Stimulated activated CD8-positive, alpha-beta memory T cell treated with anti-CD3 and anti-CD28 coated beads, Interleukin-15, amount 100 ng/mL, for 1 hour (primary cell): ENCODE measurements around the gene PRND.
"Not testable (repeated sequence)": the region's sequence is repeated elsewhere in the genome, so short reads cannot be mapped to it uniquely, and the experiment has no call there.

Experiments
- DNase-seq: peaks from one replicate; pipeline ENCODE4 v3.0.0-alpha.2; 2020; ENCODE audit warnings: low read depth

The PRND gene

DNA sequence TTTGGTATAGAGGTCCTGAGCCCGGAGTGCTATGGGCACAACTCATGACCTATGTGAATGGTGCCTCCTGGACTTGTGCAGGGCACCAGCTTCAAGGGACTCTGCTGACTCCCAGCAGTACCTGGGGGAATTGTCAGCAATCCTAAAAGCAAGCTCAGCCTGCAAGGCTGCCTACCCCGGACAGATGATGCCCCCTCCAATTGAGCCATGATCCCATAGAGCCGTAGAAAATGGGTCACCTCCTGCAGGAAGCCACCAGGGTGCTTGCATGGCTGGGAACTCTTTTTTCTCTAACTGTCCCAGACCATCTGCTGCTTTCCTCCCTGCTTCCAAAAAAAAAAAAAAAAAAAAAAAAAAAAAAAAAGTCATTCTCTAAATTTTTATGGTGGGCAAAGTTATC lies 12.9 kb upstream of the PRND start:
- no peak for DNase-seq

DNA sequence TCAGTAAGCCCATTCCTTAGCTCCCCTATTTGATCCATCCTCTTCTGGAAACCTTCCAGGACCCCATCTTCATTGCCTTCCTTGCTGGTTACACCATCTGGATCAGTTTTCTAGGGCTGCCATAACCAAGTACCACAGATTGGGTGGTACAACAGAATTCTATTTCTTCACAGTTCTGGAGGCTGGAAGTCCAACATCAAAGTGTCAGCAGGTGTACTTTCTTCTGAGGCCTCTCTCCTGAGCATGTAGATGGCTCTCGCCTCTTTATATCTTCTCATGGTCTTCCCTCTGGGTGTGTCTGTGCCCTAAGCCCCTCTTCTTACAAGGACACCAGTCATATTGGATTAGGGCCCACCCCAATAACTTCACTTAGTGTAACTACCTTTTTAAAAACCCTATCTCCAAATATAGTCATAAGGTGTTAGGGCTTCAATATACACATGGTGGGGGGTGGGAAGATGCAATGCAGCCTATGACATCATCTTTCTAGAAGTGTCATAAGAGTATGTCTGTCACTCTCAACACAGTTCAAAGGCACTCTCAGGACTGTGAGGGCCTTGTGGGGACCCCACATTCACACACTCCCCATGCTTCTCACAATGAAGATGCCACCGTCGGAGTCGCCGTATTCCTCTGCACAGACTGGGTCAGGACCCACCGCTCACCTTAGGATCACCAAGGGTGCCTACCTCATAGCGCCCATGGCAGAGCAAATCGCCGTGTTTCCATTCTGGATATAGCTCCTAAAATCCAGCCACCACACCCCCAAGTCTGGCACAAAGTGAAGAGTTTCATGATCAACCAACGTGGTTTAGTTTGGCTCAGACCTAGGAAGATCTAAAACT lies 12.2 kb upstream of the PRND start:
- no peak for DNase-seq

GRCh38 chr20:4710106-4710475 lies 11.6 kb upstream of the PRND start:
- DNase-seq = no peak

DNA sequence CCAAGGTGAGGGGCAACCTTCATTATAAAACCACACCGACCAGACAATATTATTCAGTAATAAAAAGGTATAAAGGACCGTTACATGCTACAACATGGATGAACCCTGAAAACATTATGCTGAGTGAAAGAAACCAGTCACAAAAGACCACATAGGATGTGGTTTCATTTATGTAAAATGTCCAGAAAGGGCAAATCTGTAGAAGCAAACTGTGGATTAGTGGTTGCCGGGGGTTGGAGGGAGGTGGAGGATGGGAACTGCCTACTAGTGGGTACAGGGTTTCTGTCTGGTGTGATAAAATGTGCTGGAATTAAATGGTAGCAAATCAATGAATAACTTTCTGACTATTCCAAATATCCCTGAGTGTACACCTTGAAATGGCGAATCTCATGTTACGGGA lies 10.2 kb upstream of the PRND start:
- DNase-seq = no peak

- no peak for DNase-seq
Measured at GRCh38 chr20:4713401-4713800, 8.3 kb upstream of the PRND start.

- DNase-seq = no peak
Measured at GRCh38 chr20:4714818-4715217, 6.9 kb upstream of the PRND start.

DNA sequence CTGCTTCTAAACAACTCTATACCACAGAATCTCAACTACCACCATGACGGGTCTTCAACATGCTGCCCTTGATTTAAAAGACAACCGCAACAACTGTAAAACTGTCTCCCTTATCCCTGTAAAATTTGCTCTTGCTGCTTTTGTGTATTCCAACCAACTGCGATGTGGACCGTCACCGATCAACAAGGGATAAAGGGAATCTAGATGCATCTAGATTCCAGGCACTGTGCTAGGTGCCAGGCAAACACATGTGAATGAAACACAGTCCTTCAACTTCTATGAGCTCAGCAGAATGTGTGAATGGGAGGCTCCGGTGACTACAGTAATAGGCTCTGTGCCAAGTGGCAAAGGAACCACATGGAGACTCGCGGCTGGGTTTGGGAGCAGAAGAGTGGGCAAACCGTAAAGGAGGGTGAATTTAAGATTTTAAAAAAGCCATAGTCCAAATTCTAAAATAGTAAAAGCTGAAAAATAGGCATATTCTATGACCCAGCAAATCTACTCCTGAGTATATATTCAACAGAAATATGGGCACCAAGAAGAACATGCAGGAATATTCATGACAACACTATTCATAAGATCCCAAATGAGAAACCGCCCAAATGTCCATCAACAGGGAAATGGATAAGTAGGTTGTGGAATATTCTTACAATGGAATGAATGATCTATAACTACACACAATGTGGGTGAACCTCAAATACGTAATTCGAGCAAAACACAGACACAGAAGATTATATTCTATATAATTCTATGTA lies 3.7 kb upstream of the PRND start:
- no peak for DNase-seq

- DNase-seq = no peak
Measured at GRCh38 chr20:4719190-4719589, 2.5 kb upstream of the PRND start.

DNA sequence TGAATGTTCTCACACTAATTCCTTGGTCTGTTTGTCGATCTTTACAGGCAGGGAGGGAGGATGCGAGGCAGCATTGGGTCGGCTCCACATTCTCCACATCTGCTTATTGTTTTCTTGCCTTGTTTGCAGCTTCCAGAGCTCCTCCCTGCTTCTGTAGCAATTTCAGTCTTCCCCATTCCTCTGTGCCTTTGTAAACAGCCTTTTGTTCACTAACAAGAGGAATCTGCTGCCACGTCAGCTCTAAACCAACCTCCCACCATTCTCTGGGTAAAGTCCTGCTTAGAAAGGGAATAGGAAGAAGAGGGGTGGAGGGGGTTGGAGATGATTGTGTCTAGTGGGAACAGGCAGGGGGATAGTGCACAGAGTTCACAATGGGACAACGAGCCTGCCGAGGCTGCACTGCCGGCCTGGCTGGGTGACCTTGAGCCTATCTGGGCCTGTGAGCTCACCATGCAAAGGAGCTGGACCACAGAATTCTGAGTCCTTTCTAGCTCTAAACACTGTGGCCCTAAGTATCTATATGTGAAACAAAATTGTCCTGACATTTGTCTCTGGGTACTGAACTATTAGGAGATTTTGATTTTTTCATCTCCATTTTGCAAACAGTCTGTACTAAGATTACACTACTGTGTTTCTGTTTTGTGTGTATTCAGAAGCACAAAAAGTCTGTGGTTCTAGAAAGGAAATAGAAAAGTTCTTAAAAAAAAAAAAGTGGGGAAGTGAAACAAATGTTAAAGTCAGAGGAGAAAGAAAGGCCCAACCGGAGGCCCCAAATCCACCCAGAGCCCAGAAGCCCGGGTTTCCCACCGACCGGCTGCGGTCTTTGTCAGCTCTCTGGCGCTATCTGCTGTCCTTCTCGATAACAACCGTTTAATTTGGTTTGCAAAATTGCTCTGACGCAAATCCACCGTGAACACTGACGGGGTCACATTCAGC lies 1.4 kb upstream of the PRND start:
- DNase-seq = peak; percentile 53

DNA sequence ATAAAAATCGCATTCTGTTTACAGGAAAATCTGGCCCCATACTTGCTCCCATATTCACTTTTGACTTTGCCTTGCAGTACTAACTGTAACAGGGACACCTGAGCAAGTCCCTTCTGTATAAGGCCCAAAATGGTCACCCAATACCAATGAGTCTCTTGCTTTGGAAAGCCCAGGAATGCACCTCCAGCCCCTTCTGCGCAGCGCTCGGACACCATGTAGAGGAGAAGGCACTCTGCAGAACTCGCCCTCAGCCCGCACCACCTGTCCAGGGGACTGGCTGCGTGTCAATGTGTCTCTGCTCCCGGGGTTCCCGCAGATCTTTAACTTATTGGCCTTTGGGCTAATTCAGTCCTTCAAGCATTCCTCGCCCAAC lies 746 bp upstream of the PRND start:
- DNase-seq = no peak

DNA sequence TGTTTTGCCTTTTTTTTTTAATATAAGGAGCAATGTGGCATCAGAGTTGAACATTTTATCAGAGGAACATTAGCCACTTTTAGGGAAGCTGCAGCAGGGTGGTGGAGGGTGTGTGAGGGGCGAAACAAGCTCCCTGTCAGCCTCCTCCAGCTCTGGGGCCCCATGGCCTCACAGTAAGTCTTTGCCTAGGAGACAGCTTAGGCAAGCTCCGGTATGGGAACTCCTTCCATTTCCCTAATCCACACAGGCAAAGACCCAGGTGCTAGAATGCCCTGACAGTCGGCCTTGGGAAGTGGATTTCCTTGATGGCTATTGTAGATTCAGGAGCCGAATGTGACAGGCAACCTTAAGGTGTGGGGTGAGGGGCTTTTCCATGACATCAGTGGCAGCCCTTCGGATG lies 862 bp downstream of the PRND start:
- DNase-seq = no peak

GRCh38 chr20:4722993-4723392 lies 1.3 kb downstream of the PRND start:
- no peak for DNase-seq

GRCh38 chr20:4723553-4723952 lies 1.8 kb downstream of the PRND start:
- DNase-seq = not testable (repeated sequence)

DNA sequence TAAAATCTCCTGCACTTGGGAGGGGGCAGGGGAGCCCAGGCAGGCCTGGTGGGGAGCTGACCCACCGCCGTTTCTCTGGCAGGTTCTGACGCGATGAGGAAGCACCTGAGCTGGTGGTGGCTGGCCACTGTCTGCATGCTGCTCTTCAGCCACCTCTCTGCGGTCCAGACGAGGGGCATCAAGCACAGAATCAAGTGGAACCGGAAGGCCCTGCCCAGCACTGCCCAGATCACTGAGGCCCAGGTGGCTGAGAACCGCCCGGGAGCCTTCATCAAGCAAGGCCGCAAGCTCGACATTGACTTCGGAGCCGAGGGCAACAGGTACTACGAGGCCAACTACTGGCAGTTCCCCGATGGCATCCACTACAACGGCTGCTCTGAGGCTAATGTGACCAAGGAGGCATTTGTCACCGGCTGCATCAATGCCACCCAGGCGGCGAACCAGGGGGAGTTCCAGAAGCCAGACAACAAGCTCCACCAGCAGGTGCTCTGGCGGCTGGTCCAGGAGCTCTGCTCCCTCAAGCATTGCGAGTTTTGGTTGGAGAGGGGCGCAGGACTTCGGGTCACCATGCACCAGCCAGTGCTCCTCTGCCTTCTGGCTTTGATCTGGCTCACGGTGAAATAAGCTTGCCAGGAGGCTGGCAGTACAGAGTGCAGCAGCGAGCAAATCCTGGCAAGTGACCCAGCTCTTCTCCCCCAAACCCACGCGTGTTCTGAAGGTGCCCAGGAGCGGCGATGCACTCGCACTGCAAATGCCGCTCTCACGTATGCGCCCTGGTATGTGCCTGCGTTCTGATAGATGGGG lies 3.0 kb downstream of the PRND start:
- no peak for DNase-seq

DNA sequence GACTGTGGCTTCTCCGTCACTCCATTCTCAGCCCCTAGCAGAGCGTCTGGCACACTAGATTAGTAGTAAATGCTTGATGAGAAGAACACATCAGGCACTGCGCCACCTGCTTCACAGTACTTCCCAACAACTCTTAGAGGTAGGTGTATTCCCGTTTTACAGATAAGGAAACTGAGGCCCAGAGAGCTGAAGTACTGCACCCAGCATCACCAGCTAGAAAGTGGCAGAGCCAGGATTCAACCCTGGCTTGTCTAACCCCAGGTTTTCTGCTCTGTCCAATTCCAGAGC lies 3.5 kb downstream of the PRND start:
- DNase-seq = no peak

- no peak for DNase-seq
Measured at GRCh38 chr20:4726710-4727397, 5.1 kb downstream of the PRND start.

GRCh38 chr20:4728120-4728760 lies 6.5 kb downstream of the PRND start:
- no peak for DNase-seq

DNA sequence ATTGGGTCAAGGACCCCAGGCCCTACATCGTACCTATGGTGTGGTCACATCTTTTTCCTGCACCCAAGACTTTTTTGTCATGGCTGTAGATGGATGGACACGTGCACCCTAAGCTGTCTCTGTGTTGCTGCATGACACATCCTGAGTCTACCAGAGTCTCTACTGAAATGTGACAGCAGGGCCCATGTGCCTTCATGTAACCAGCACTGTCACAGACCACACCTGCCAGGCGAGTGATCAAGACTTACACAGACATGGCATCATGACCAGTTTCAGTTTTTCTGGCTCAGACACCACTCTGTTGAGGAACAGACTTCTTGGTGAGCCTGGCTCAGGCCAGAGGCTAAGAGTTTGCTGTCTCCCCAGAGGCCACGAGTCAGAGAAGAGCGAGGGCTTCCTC lies 7.6 kb downstream of the PRND start:
- DNase-seq = no peak

GRCh38 chr20:4730780-4731179 lies 9.1 kb downstream of the PRND start:
- DNase-seq = no peak

GRCh38 chr20:4736875-4737274 lies 15.2 kb downstream of the PRND start:
- DNase-seq = no peak
